HG03439 (cell line): ENCODE results near the gene MPRIP.

Experiments
- ATAC-seq: cut with Tn5 transposase; IDR thresholded peaks from one replicate; pipeline ENCODE4 v1.9.1; 2021; ENCODE audit warnings: mild to moderate bottlenecking, moderate library complexity; ENCODE audit not compliant: unreplicated experiment

Gene MPRIP

DNA sequence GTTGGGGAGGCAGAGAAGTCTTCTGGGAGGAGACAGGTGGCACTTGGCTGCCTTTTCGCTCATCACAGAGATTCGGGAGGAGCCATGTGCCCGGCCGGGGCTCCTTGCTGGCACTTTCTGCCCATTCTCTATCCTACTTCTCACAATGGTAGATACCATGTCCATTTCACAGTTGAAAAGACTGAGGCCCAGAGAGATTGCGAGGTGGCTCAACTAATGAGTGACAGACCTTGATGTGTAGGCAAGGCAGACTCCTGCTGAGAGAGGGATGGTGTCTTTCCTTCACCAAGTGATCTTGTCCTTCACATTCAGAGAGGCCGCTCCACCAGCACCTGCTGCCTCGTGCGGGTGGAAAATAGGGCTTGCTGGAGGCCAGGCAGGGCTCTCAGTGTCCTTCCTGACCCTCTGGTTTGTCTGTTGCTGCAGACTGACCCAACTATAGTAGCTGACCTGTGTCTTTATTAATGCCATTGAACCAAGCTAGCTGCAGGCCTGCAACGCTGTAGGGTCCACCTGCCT is 42.1 kb downstream of the MPRIP start:
- ATAC-seq: no peak

DNA sequence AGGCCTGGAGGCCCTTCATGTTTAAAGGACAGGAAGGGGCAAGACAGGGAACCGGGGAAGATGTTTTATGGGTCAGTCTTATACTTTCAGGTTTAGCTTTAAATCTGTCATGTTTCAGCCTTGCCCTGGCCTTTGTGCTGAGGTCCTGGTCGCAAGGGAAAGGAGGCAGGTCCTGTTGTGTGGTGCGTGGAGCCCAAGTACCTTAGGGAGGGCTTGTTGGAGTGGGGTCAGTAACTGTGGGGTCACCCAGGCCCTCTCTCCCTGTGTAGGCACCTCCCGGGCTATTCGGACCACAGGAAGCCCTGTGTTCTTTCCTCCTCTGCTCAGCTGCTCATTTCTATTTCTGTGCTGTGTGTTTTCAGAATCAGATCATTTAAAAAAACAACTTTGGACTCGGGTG is 42.7 kb downstream of the MPRIP start:
- no peak for ATAC-seq

DNA sequence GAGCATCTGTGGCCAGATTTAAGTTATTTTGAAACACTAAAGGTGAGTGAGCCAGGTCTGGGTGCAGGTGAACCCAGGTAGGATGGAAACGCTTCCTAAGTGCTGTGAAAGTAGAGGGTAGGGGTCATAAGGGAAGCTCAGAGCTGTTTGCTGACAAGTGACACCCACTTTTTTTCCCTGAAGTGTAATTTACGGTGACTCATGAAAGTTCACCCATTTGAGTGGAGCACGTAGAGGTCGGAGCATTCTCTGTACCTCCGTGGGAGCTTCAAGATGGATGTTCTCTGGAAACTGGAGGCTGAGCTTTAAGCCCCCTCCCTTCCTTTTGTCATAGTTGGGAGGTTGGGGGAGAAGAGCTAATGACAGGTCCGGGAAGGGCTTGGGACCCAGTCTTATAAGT is 44.3 kb downstream of the MPRIP start:
- no peak for ATAC-seq

DNA sequence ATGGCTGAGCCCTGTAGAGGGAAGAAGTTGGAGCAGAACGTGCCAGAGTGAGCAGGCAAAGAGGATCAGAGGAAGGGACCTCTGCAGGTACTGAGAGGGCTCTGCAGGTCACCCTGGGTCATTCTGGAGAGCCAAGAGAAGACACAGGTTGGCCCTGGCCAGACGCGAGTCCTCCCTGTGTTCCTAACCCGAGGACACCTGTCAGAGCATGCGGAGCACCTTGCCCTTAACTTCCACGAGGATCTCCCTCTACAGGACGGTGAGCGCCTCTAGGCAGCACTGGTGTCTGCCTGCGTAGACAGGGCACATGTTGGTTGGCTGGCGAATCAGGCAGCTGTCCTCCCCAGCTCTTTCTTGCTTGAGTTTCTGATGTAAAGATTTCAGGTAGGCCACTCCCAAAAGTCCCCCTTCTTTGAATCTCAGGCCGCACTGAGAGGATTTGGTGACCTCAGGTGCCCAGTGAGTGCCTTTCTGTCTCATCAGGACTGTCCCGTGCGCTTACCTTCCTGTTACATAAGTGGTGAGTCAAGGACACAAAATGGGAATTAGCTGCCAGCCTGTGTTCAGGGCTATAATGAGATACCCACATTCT is 45.3 kb downstream of the MPRIP start:
- no peak for ATAC-seq

GRCh38 chr17:17088086-17088485 is 45.8 kb downstream of the MPRIP start:
- ATAC-seq: no peak

GRCh38 chr17:17088541-17089525 is 46.6 kb downstream of the MPRIP start:
- ATAC-seq: no peak

- ATAC-seq: no peak
These were observed 47.8 kb downstream of the MPRIP start for GRCh38 chr17:17089796-17090641.

GRCh38 chr17:17090642-17091103 is 48.4 kb downstream of the MPRIP start:
- no peak for ATAC-seq

DNA sequence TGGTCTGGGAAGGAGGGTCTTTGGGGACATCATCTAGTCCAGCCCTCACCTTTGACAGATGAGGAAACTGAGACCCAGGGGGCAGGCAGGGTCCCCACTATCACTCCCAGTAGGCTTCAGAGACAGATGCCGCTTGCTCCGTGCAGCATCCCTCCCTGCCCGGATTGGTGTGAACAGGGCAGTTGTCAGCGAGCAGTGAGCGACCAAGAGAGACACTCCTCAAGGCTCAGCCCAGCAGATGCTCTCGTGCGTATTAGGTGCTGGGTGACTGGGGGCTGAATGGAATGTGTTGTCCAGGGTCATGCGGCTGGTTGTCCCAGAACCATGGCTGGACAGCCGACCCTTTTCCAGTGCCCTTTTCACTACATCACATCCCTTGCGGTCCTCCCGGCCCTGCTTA is 49.0 kb downstream of the MPRIP start:
- no peak for ATAC-seq

DNA sequence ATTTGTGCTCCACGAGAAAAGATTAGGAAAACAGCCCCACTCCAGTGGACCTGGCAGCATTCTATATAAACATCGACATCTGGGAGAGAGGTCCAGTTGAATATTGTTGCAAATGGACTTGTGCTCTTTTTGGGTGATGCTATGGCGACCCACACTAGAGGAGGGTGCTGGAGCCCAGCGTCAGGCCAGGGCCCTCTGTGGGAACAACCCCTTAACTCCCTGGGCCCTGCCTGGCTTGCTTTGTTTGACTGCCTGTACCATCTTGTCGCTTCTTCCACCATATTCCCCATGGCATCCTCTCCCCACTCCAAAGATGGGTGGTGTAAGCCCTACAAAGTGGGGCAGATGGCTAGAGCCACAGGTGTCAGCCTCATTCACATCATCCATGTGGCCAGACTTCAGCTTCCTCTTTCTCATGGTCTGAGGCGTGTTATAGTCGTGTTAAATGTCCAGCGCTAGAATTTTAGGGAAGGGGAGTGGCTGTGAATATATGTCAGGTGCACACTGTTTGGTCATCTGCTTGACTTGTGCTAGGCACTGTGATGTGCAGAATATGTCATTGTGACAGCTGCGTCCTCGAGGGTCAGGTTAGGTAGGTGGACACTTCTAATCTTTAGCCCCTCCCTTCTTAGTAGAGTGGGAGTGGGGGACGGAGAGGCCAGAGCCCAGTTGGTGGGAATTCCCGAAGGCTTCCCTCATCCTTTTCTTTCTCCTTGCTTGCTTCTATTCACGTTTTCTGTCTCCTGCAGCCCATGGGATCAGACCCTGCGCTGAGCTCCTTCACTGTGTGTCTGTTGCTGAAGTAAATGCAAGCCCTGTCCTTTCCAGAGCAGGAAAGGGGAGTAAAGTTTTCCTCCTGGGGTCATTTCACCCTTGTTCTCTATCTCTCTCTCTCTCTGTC is 49.8 kb downstream of the MPRIP start:
- ATAC-seq: no peak

DNA sequence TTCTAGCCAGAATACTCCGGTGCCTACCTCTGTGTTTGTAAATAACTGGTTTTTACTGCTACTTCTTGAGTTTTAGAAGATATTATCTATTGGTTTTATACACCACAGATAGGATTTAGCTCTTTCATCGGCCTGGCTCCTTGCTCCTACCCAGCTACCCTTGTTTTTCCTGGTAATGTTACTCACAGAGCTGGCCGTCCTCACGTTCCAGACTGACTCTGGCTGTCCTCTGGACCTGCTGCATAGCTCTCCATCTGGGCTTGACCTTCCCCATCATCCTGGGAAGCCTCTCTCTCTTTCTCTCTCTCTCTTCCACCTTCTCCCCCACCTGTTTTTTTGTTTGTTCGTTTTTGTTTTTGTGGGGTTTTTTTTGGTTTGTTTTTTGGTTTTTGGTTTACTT is 51.5 kb downstream of the MPRIP start:
- ATAC-seq: no peak

DNA sequence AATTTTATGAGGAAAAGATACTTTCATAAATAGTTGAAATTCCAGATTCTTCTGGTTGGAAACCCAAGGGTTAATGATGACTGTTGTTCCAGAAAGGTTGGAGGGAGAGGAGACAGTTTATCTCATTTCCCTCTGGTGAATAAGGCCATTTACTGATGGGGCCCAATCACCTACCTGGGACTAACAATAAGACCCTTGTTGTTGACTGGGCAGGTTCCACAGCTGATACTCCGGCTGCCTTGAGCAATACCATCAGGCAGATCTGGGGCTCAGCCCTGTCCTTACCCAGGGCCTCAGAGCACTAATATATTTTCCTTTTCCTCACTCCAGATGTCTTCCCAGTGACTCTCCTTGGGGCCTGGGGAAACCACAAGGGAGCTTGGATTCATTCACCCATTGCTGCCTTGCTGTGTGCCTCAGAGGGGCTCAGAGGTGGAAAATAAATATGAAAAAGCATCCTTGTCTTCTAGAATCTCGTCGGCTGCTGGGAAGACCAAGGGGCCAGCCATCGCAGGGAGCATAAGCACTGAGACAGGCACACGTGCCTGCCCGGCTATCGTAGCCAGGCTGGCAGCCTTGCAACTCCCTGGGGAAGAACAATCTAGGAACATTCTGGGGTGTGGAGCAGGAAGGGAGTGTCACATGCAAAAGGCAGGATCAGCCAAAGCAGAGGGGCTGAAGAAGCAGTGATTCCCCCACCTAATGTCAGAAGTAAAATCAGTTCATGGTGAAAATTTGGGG is 54.4 kb downstream of the MPRIP start:
- ATAC-seq: no peak

- no peak for ATAC-seq
These were observed 55.6 kb downstream of the MPRIP start for GRCh38 chr17:17097763-17098345.

DNA sequence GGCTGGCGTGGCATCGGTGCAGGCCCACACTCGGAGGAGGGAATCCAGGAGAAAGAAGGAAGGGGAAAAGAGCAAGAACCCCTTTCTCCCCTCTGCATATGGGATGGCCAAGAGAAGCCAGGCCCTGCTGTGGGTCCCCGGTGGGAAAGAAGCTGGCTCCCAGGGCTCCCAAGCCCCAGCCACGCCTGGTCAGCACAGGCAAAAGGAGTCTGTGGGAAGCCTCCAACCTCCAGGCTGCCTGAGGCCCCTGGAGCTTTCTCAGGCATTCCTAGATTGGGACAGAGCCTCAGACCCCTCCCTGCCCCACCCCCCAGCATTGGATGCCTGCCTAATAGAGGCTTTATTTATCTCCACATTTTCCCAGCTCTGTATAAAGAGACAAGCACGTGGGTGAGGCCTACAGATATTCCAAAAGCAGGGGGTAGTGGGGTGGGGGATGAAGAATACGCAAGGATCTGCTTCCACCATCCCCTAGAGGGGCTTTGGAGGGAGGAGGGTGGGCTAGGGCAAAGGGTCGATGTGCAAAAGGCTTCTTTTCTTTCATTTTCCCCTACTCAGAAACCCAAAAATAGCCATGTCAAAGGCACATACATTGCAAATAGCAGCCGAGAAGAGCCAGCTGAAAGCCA is 56.4 kb downstream of the MPRIP start:
- no peak for ATAC-seq

- no peak for ATAC-seq
These were observed 59.9 kb downstream of the MPRIP start for GRCh38 chr17:17102176-17102575.

- ATAC-seq: no peak
These were observed 60.9 kb downstream of the MPRIP start for GRCh38 chr17:17103160-17103559.

DNA sequence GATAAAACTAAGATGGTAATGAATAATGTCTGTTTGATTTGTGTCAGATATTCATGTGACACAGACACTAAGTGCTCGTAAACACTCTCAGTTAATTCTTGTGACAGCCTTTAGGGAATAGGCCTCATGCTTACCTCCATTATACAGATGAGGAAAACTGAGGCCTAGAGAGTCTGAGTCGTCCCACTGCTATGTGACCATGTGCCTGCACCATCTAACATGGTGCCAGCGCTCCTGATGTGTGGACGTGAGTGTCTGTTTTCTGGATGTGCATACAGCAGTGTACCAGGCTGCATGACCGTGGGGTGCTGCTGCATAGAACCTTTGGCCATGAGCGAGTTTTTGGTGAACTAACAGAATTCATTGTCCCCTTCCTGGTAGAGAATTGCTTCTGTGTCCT is 61.8 kb downstream of the MPRIP start:
- ATAC-seq: no peak

- no peak for ATAC-seq
These were observed 62.2 kb downstream of the MPRIP start for GRCh38 chr17:17104494-17104893.

GRCh38 chr17:17105976-17106375 is 63.7 kb downstream of the MPRIP start:
- no peak for ATAC-seq
